ENCODE data around the gene LAMC1. TPM values are rescaled to one million over a fixed set of nuclear protein-coding genes. Genes with fewer than 3 reads are reported as not detected.
"Not testable (repeated sequence)": the region's sequence is repeated elsewhere in the genome, so short reads cannot be mapped to it uniquely, and the experiment has no call there.

The LAMC1 gene
- total RNA-seq, 4 donors from 2014 or later: 387 to 474 (median 408) TPM

DNA sequence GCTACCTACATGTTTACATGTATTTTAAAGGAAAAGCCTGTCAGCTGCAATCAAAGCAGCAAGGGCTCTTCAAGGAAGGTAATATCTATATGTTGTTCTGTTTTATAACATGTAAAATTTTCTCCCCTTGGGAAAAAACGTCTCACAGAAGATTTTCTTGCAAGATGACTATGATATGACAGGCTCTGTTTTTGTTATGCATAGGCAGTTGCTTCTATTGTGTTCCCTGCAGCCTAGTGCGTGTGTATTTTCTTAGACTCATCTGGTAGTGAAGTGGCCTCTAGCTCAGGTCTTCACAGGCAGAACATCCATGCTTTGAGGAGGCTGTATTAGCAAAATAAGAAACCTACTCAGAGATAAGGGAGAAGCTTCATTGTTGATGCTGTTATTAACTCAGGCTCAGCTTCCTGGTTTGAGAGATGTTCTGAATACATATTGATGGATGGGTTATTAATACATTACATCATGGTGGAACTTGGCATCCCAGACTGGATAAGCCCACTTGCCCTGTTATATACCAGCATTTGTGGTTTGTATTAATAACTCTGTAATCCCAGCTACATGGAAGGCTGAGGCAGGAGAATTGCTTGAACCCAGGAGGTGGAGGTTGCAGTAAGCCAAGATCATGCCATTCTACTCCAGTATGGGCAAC lies 35.8 kb downstream of the LAMC1 start:
- Histone ChIP-seq H3K27me3 (no peaks in the 10 kb centered on the region), H3K4me3 (no peak overlapping the region), H3K9me3 (no peaks in the 10 kb centered on the region), H3K4me1 (peaks cover 65 to 99% (median 95%) of the 10 kb centered on the region in 4 donors), H3K27ac (replicated peaks in 1 of 4) (peak overlapping the region in 3 of 4 donors; percentile 5 to 53 (median 51)), H3K36me3 (no peaks in the 10 kb centered on the region)
- TF ChIP-seq EP300 (IDR thresholded peaks at IDR 0.05) (no peak), POLR2AphosphoS5 (IDR thresholded peaks at IDR 0.05) (no peak), POLR2A (IDR thresholded peaks at IDR 0.05; ENCODE audit: low read depth) (no peak)
- TF ChIP-seq, protein P1, sequence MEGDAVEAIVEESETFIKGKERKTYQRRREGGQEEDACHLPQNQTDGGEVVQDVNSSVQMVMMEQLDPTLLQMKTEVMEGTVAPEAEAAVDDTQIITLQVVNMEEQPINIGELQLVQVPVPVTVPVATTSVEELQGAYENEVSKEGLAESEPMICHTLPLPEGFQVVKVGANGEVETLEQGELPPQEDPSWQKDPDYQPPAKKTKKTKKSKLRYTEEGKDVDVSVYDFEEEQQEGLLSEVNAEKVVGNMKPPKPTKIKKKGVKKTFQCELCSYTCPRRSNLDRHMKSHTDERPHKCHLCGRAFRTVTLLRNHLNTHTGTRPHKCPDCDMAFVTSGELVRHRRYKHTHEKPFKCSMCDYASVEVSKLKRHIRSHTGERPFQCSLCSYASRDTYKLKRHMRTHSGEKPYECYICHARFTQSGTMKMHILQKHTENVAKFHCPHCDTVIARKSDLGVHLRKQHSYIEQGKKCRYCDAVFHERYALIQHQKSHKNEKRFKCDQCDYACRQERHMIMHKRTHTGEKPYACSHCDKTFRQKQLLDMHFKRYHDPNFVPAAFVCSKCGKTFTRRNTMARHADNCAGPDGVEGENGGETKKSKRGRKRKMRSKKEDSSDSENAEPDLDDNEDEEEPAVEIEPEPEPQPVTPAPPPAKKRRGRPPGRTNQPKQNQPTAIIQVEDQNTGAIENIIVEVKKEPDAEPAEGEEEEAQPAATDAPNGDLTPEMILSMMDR (IDR thresholded peaks at IDR 0.05): no peak
- intact Hi-C loops (cut with DNase I): no loop called here
- DNase-seq (ENCODE audit: extremely low spot score): no peak
- WGBS: 53% methylated on average over 2 of the region's 2 CpGs

DNA sequence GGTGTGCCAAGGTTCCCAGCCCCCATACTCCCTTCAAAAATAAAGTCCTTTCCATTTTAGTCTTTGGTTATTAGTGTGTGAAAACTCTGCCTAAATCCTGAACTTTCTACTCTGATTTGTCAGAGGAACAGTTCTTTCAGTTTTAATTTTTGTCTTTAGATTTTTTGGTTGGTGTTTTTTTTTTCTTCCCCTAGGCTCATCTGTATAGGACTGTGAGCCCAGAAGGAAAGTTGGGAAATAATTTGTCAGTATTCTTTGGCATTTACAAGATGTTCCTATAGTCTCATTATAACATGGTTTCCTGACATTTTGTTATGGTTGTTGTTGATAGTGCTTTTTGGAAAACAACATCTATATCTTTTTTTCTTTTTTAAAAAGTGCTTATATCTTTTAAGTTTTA lies 38.0 kb downstream of the LAMC1 start:
- peak overlapping the region in 3 of 4 donors; percentile 7 to 53 (median 51) for H3K27ac ChIP-seq (replicated peaks in 1 of 4)
- no peaks in the 10 kb centered on the region for H3K9me3 ChIP-seq
- no peak for TF ChIP-seq POLR2A (IDR thresholded peaks at IDR 0.05; ENCODE audit: low read depth)
- TF ChIP-seq POLR2AphosphoS5 (IDR thresholded peaks at IDR 0.05): no peak
- TF ChIP-seq, protein P1 (IDR thresholded peaks at IDR 0.05): no peak
- TF ChIP-seq EP300 (IDR thresholded peaks at IDR 0.05): no peak
- no peak for DNase-seq (ENCODE audit: extremely low spot score)
- H3K4me3 ChIP-seq: no peak overlapping the region
- no peaks in the 10 kb centered on the region for H3K27me3 ChIP-seq
- H3K4me1 ChIP-seq: peaks cover 58 to 87% (median 79%) of the 10 kb centered on the region in 4 donors
- intact Hi-C loops (cut with DNase I): no loop called here
- H3K36me3 ChIP-seq: no peaks in the 10 kb centered on the region

DNA sequence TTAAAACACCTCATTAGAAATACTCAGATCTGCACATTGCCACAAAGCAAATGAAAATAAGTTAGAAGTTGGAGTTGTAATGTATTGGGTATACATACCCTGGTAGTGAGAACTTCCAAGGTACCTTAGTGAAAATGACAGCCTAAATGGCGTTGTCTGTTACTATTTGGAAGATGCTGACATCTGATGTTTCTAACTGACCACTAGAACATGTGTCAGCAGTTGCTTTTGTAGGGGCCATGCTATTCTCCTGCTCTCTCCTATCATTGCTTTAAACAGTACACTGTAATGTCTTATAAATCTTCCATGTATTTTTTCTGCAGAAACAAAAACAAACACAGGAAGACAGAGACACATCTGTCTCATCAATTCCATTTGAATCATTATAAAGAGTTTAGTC lies 40.1 kb downstream of the LAMC1 start:
- no peak for DNase-seq (ENCODE audit: extremely low spot score)
- Histone ChIP-seq H3K9me3 (no peaks in the 10 kb centered on the region), H3K27ac (replicated peaks in 1 of 4) (no peak overlapping the region), H3K4me3 (no peak overlapping the region), H3K4me1 (peaks cover 38 to 68% (median 63%) of the 10 kb centered on the region in 4 donors), H3K36me3 (no peaks in the 10 kb centered on the region), H3K27me3 (no peaks in the 10 kb centered on the region)
- WGBS: 53% methylated on average over 1 of the region's 1 CpG
- TF ChIP-seq, protein P1 (IDR thresholded peaks at IDR 0.05): no peak
- TF ChIP-seq EP300 (IDR thresholded peaks at IDR 0.05) (no peak), POLR2AphosphoS5 (IDR thresholded peaks at IDR 0.05) (no peak), POLR2A (IDR thresholded peaks at IDR 0.05; ENCODE audit: low read depth) (no peak)
- intact Hi-C loops (cut with DNase I): no loop called here

DNA sequence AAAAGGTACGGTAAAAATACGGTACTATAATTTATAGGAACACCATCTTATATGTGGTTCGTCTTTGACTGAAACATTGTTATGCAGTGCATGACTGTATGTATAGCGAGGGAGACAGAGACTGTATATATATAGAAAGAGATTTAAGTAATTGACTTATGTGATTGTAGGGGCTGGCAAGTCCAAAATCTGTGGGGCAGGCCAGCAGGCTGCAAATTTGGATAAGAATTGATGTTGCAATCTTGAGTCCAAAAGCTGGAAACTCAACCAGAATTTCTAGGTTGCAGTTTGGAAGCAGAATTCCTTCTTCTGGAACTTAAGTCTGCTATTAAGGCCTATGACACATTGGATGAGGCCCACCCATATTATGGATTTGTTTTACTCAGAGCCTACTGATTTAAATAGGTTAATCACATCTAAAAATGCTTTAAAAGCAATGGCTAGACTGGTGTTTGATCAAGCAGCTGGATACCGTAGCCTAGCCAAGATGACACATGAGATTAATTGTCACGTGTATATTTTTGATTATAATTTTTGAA lies 42.0 kb downstream of the LAMC1 start:
- H3K27me3 ChIP-seq: no peaks in the 10 kb centered on the region
- no peak overlapping the region for H3K4me3 ChIP-seq
- H3K27ac ChIP-seq (replicated peaks in 1 of 4): no peak overlapping the region
- no peak for DNase-seq (ENCODE audit: extremely low spot score)
- TF ChIP-seq, protein P1 (IDR thresholded peaks at IDR 0.05): no peak
- TF ChIP-seq POLR2A (IDR thresholded peaks at IDR 0.05; ENCODE audit: low read depth): no peak
- TF ChIP-seq POLR2AphosphoS5 (IDR thresholded peaks at IDR 0.05): no peak
- no peak for TF ChIP-seq EP300 (IDR thresholded peaks at IDR 0.05)
- 88% methylated on average over 6 of the region's 6 CpGs for WGBS
- H3K4me1 ChIP-seq: peaks cover 30 to 68% (median 61%) of the 10 kb centered on the region in 4 donors
- H3K9me3 ChIP-seq: no peaks in the 10 kb centered on the region
- H3K36me3 ChIP-seq: no peaks in the 10 kb centered on the region
- intact Hi-C loops (cut with DNase I): no loop called here

DNA sequence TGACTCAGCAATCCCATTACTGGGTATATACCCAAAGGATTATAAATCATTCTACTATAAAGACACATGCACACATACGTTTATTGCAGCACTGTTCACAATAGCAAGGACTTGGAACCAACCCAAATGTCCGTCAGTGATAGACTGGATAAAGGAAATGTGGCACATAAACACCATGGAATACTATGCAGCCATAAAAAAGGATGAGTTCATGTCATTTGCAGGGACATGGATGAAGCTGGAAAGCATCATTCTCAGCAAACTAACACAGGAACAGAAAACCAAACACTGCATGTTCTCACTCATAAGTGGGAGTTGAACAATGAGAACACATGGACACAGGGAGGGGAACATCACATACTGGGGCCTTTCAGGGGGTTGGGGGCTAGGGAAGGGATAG lies 43.2 kb downstream of the LAMC1 start:
- WGBS: 76% methylated on average over 2 of the region's 2 CpGs
- DNase-seq (ENCODE audit: extremely low spot score); H3K27ac ChIP-seq (replicated peaks in 1 of 4); H3K27me3 ChIP-seq; H3K9me3 ChIP-seq; H3K36me3 ChIP-seq; intact Hi-C loops (cut with DNase I); H3K4me3 ChIP-seq: not testable (repeated sequence)
- peaks cover 29 to 68% (median 61%) of the 10 kb centered on the region in 4 donors for H3K4me1 ChIP-seq
